B cell (primary cell): ENCODE measurements around the gene EBP. TPM values are rescaled to one million over a fixed set of nuclear protein-coding genes. Genes with fewer than 3 reads are reported as not detected.

Experiments
- ATAC-seq: fragments of 200-7000 bp; cut with Tn5 transposase; one replicate; pipeline ENCODE4 v1.10.0; 2021; ENCODE audit warnings: low read depth, mild to moderate bottlenecking, moderate number of reproducible peaks, moderate library complexity
- CTCF ChIA-PET: fragments of 350-600 bp; sonication (Branson Sonifier 250); formaldehyde crosslinking; loops from one replicate; lab custom pipeline; 2021; ENCODE audit warnings: antibody characterized with exemption, inconsistent platforms; lab: Charles Lee
- POLR2A ChIA-PET: fragments of 350-600 bp; sonication (Branson Sonifier 250); formaldehyde crosslinking; loops from one replicate; lab custom pipeline; 2021; ENCODE audit warnings: antibody characterized with exemption; lab: Charles Lee
- DNase-seq: peaks from one replicate; pipeline ENCODE4 v3.0.0; 2013
- H2AFZ ChIP-seq: 2 replicates; pipeline ENCODE4 v1.6.1; 2012; ENCODE audit warnings: mild to moderate bottlenecking, low read depth, low read length; ENCODE audit not compliant: insufficient read depth, poor library complexity, severe bottlenecking
- H3K27ac ChIP-seq, 2 donors: 1 replicate in 1 of 2; 2 replicates in 1 of 2; pipeline ENCODE4 v1.5.1; 2012 to 2013; ENCODE audit warnings: low read length in 2 of 2, mild to moderate bottlenecking in 2 of 2, moderate library complexity in 1 of 2
- H3K27me3 ChIP-seq, 4 experiments: fragments of 200-600 bp in 1 of 4; sonication (generic) in 1 of 4; replicated peaks in 1 of 4; 1 replicate in 2 of 4; 2 replicates in 2 of 4; pipeline versions ENCODE4 v1.6.1 to v1.7.0; 2013 to 2016; ENCODE audit warnings: low read length in 3 of 4, mild to moderate bottlenecking in 2 of 4, mixed read lengths in 1 of 4, moderate library complexity in 1 of 4; ENCODE audit not compliant: insufficient read depth in 4 of 4, control insufficient read depth in 3 of 4; ENCODE audit errors: control extremely low read depth in 1 of 4
- H3K36me3 ChIP-seq, 2 experiments: replicated peaks in 1 of 2; 1 replicate in 1 of 2; 2 replicates in 1 of 2; pipeline versions ENCODE4 v1.6.1 to v1.7.1; 2013; ENCODE audit warnings: low read length in 1 of 2; ENCODE audit not compliant: insufficient read depth in 2 of 2, control insufficient read depth in 1 of 2; ENCODE audit errors: control extremely low read depth in 1 of 2, extremely low read depth in 1 of 2
- H3K4me1 ChIP-seq, 2 donors: fragments of 200-600 bp in 1 of 2; sonication (generic) in 1 of 2; 1 replicate in 1 of 2; 2 replicates in 1 of 2; pipeline versions ENCODE4 v1.5.1 to v1.6.1; 2013 to 2017; ENCODE audit warnings: low read length in 2 of 2; ENCODE audit not compliant: control insufficient read depth in 2 of 2, insufficient read depth in 2 of 2
- H3K4me2 ChIP-seq: replicated peaks from 2 replicates; pipeline ENCODE3; 2012; ENCODE audit warnings: mild to moderate bottlenecking, low read depth, low read length; ENCODE audit not compliant: poor library complexity, severe bottlenecking
- H3K4me3 ChIP-seq, 5 experiments: fragments of 200-600 bp in 1 of 5; sonication (generic) in 1 of 5; 1 replicate in 3 of 5; 2 replicates in 2 of 5; pipeline versions ENCODE4 v1.5.1 to v1.7.0; 2011 to 2016; ENCODE audit warnings: low read length in 4 of 5, mild to moderate bottlenecking in 4 of 5, low read depth in 2 of 5, control low read depth in 1 of 5, moderate library complexity in 1 of 5; ENCODE audit not compliant: insufficient read depth in 1 of 5; ENCODE audit errors: control extremely low read depth in 1 of 5, extremely low read depth in 1 of 5
- H3K79me2 ChIP-seq: fragments of 200-600 bp; sonication (generic); one replicate; pipeline ENCODE4 v1.6.0; 2016; ENCODE audit warnings: low read length; ENCODE audit not compliant: control insufficient read depth, insufficient read depth
- H3K9ac ChIP-seq: fragments of 200-600 bp; sonication (generic); 2 replicates; pipeline ENCODE4 v1.6.1; 2017; ENCODE audit warnings: mild to moderate bottlenecking, low read length, moderate library complexity
- H3K9me3 ChIP-seq, 3 donors: one replicate each; pipeline versions ENCODE4 v1.6.1 to v1.7.1; 2013; ENCODE audit warnings: low read length in 2 of 3; ENCODE audit not compliant: control insufficient read depth in 2 of 3, insufficient read depth in 1 of 3; ENCODE audit errors: control extremely low read depth in 1 of 3
- H4K20me1 ChIP-seq: 2 replicates; pipeline ENCODE4 v1.6.0; 2012; ENCODE audit warnings: mild to moderate bottlenecking, low read length; ENCODE audit not compliant: insufficient read depth, control insufficient read depth, poor library complexity, severe bottlenecking
- H3K27ac Mint-ChIP-seq: one replicate; pipeline ENCODE4 v1.8.0; 2021; ENCODE audit warnings: mixed read lengths
- H3K27me3 Mint-ChIP-seq: one replicate; pipeline ENCODE4 v1.8.0; 2021; ENCODE audit warnings: mixed read lengths
- H3K4me1 Mint-ChIP-seq: one replicate; pipeline ENCODE4 v1.8.0; 2021; ENCODE audit warnings: mixed read lengths
- H3K4me3 Mint-ChIP-seq: one replicate; pipeline ENCODE4 v1.8.0; 2021; ENCODE audit warnings: mixed read lengths
- H3K9me3 Mint-ChIP-seq: one replicate; pipeline ENCODE4 v1.8.0; 2022; ENCODE audit warnings: mixed read lengths; ENCODE audit not compliant: insufficient read depth
- CTCF ChIP-seq: fragments of 200-600 bp; IDR thresholded peaks from one replicate; pipeline ENCODE4 v1.8.0; 2022; ENCODE audit warnings: antibody characterized with exemption, mild to moderate bottlenecking
- EZH2 ChIP-seq: IDR thresholded peaks from 2 replicates; pipeline ENCODE4 v1.6.1; 2012; ENCODE audit warnings: borderline replicate concordance, low read depth, mild to moderate bottlenecking, moderate library complexity, low read length; ENCODE audit not compliant: insufficient read depth, poor library complexity, severe bottlenecking
- WGBS: methylation state at CpG from one replicate; pipeline ENCODE4 v1.1.5; 2013; ENCODE audit warnings: missing lambda C conversion rate; ENCODE audit not compliant: insufficient coverage; 5-methylcytosine and 5-hydroxymethylcytosine counted together
- intact Hi-C: fragments of 100-400 bp; cut with micrococcal nuclease; formaldehyde crosslinking; loops from one replicate; pipeline ENCODE4 v1.10.0; 2022
- polyA plus RNA-seq: library from polyadenylated mRNA; depleted of rRNA; stranded (reverse); fragments of >200 nt; gene quantifications from 2 replicates; pipeline ENCODE4 v1.2.3, GENCODE V29; 2012
- total RNA-seq, 2 donors: library from RNA; stranded (reverse); fragments of 120-200 nt in 1 of 2; gene quantifications; 1 replicate in 1 of 2; 2 replicates in 1 of 2; pipeline versions ENCODE4 v1.2.3 to v1.2.4, GENCODE V29; 2013 to 2022

Gene EBP
- total and polyA plus RNA-seq, 2 donors (not counting 1 experiment from before 2014, with no cell fraction given) = 27.9 to 60.8 TPM

DNA sequence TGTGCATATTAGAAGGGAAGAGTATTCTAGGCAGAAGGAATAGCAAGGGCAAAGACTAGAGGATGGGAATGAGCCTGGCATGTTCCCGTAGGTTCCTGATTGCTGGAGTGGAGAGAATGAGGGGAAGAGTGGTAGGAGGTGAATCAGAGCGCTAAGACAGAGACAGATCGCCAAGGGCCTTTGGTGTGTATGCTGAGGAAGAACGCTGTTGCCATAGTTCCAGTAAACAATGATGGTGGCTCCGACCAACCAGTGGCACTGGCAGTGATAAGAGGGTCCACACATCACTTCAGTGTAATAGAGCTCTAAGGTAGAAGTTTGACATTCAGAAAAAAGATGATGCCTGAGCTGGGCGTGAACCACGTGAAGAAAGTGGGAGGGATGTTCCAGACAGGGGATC is 18.9 kb downstream of the EBP start:
- Histone ChIP-seq H3K4me1 (peaks cover 10 to 18% of the 10 kb centered on the region in 2 donors), H3K9me3 (no peaks in the 10 kb centered on the region), H3K27me3 (no peaks in the 10 kb centered on the region), H3K4me2 (peak overlapping the region; percentile 81), H2AFZ (no peak overlapping the region), H3K4me3 (peak overlapping the region in 4 of 5 experiments; percentile 66 to 76 (median 74)), H3K27ac (peak overlapping the region; percentile 94 to 97), H3K9ac (peak overlapping the region; percentile 93), H3K79me2 (peaks cover 19% of the 10 kb centered on the region), H3K36me3 (peaks cover 0 to 13% of the 10 kb centered on the region in 2 experiments), H4K20me1 (no peaks in the 10 kb centered on the region)
- DNase-seq = no peak
- ChIA-PET CTCF (interaction anchor here (0.7 to 2.5 kb wide), 3 partner anchors 8 to 701 kb away, joined by 3 to 11 read pairs (median 3); no protein-coding TSS in a partner anchor), POLR2A (interaction anchor here (0.6 to 2.9 kb wide), 6 partner anchors 30 to 358 kb away, joined by 3 to 20 read pairs (median 5); partner anchors contain the start of genes HDAC6, PORCN, PQBP1 and RBM3)
- WGBS = 88% methylated on average over 5 of the region's 7 CpGs
- Mint-ChIP-seq H3K27me3 (no peaks in the 10 kb centered on the region), H3K4me3 (peak overlapping the region; percentile 91), H3K27ac (peak overlapping the region; percentile 97), H3K4me1 (peaks cover 20% of the 10 kb centered on the region), H3K9me3 (no peaks in the 10 kb centered on the region)
- ATAC-seq = no peak
- no peak for TF ChIP-seq EZH2
- no peak for TF ChIP-seq CTCF
- intact Hi-C loops = no loop called here

- ChIA-PET CTCF (interaction anchor here (1.4 to 2.5 kb wide), 2 partner anchors 8 to 9 kb away, joined by 3 to 11 read pairs; no protein-coding TSS in a partner anchor), POLR2A (no interaction called here)
- H3K27me3 Mint-ChIP-seq = no peaks in the 10 kb centered on the region
- peak overlapping the region; percentile 91 for H3K4me3 Mint-ChIP-seq
- Histone ChIP-seq H3K4me1 (peaks cover 10 to 18% of the 10 kb centered on the region in 2 donors), H3K36me3 (peaks cover 0 to 13% of the 10 kb centered on the region in 2 experiments), H3K4me3 (no peak overlapping the region), H3K4me2 (peak overlapping the region; percentile 81), H4K20me1 (no peaks in the 10 kb centered on the region), H3K79me2 (peaks cover 19% of the 10 kb centered on the region), H2AFZ (no peak overlapping the region), H3K9ac (no peak overlapping the region), H3K27ac (peak overlapping the region; percentile 94 to 97), H3K27me3 (no peaks in the 10 kb centered on the region), H3K9me3 (no peaks in the 10 kb centered on the region)
- peak overlapping the region; percentile 82 for H3K27ac Mint-ChIP-seq
- intact Hi-C loops = no loop called here
- H3K4me1 Mint-ChIP-seq = peaks cover 20% of the 10 kb centered on the region
- no peak for ATAC-seq
- DNase-seq = no peak
- no peaks in the 10 kb centered on the region for H3K9me3 Mint-ChIP-seq
- no CpG with 5 or more reads among the region's 10 CpGs for WGBS
- TF ChIP-seq EZH2 (no peak), CTCF (no peak)
Observed at GRCh38 chrX:48541140-48541814, 19.7 kb downstream of the EBP start.
